B cell (primary cell): ENCODE measurements around the gene KRT222. TPM values are rescaled to one million over a fixed set of nuclear protein-coding genes. Genes with fewer than 3 reads are reported as not detected.

Experiments used
- ATAC-seq: fragments of 200-7000 bp; cut with Tn5 transposase; one replicate; pipeline ENCODE4 v1.10.0; 2021; ENCODE audit warnings: low read depth, mild to moderate bottlenecking, moderate number of reproducible peaks, moderate library complexity
- CTCF ChIA-PET: fragments of 350-600 bp; sonication (Branson Sonifier 250); formaldehyde crosslinking; loops from one replicate; lab custom pipeline; 2021; ENCODE audit warnings: antibody characterized with exemption, inconsistent platforms; lab: Charles Lee
- POLR2A ChIA-PET: fragments of 350-600 bp; sonication (Branson Sonifier 250); formaldehyde crosslinking; loops from one replicate; lab custom pipeline; 2021; ENCODE audit warnings: antibody characterized with exemption; lab: Charles Lee
- DNase-seq: peaks from one replicate; pipeline ENCODE4 v3.0.0; 2013
- H2AFZ ChIP-seq: 2 replicates; pipeline ENCODE4 v1.6.1; 2012; ENCODE audit warnings: mild to moderate bottlenecking, low read depth, low read length; ENCODE audit not compliant: insufficient read depth, poor library complexity, severe bottlenecking
- H3K27ac ChIP-seq, 2 donors: 1 replicate in 1 of 2; 2 replicates in 1 of 2; pipeline ENCODE4 v1.5.1; 2012 to 2013; ENCODE audit warnings: low read length in 2 of 2, mild to moderate bottlenecking in 2 of 2, moderate library complexity in 1 of 2
- H3K27me3 ChIP-seq, 4 experiments: fragments of 200-600 bp in 1 of 4; sonication (generic) in 1 of 4; replicated peaks in 1 of 4; 1 replicate in 2 of 4; 2 replicates in 2 of 4; pipeline versions ENCODE4 v1.6.1 to v1.7.0; 2013 to 2016; ENCODE audit warnings: low read length in 3 of 4, mild to moderate bottlenecking in 2 of 4, mixed read lengths in 1 of 4, moderate library complexity in 1 of 4; ENCODE audit not compliant: insufficient read depth in 4 of 4, control insufficient read depth in 3 of 4; ENCODE audit errors: control extremely low read depth in 1 of 4
- H3K36me3 ChIP-seq, 2 experiments: replicated peaks in 1 of 2; 1 replicate in 1 of 2; 2 replicates in 1 of 2; pipeline versions ENCODE4 v1.6.1 to v1.7.1; 2013; ENCODE audit warnings: low read length in 1 of 2; ENCODE audit not compliant: insufficient read depth in 2 of 2, control insufficient read depth in 1 of 2; ENCODE audit errors: control extremely low read depth in 1 of 2, extremely low read depth in 1 of 2
- H3K4me1 ChIP-seq, 2 donors: fragments of 200-600 bp in 1 of 2; sonication (generic) in 1 of 2; 1 replicate in 1 of 2; 2 replicates in 1 of 2; pipeline versions ENCODE4 v1.5.1 to v1.6.1; 2013 to 2017; ENCODE audit warnings: low read length in 2 of 2; ENCODE audit not compliant: control insufficient read depth in 2 of 2, insufficient read depth in 2 of 2
- H3K4me2 ChIP-seq: replicated peaks from 2 replicates; pipeline ENCODE3; 2012; ENCODE audit warnings: mild to moderate bottlenecking, low read depth, low read length; ENCODE audit not compliant: poor library complexity, severe bottlenecking
- H3K4me3 ChIP-seq, 5 experiments: fragments of 200-600 bp in 1 of 5; sonication (generic) in 1 of 5; 1 replicate in 3 of 5; 2 replicates in 2 of 5; pipeline versions ENCODE4 v1.5.1 to v1.7.0; 2011 to 2016; ENCODE audit warnings: low read length in 4 of 5, mild to moderate bottlenecking in 4 of 5, low read depth in 2 of 5, control low read depth in 1 of 5, moderate library complexity in 1 of 5; ENCODE audit not compliant: insufficient read depth in 1 of 5; ENCODE audit errors: control extremely low read depth in 1 of 5, extremely low read depth in 1 of 5
- H3K79me2 ChIP-seq: fragments of 200-600 bp; sonication (generic); one replicate; pipeline ENCODE4 v1.6.0; 2016; ENCODE audit warnings: low read length; ENCODE audit not compliant: control insufficient read depth, insufficient read depth
- H3K9ac ChIP-seq: fragments of 200-600 bp; sonication (generic); 2 replicates; pipeline ENCODE4 v1.6.1; 2017; ENCODE audit warnings: mild to moderate bottlenecking, low read length, moderate library complexity
- H3K9me3 ChIP-seq, 3 donors: one replicate each; pipeline versions ENCODE4 v1.6.1 to v1.7.1; 2013; ENCODE audit warnings: low read length in 2 of 3; ENCODE audit not compliant: control insufficient read depth in 2 of 3, insufficient read depth in 1 of 3; ENCODE audit errors: control extremely low read depth in 1 of 3
- H4K20me1 ChIP-seq: 2 replicates; pipeline ENCODE4 v1.6.0; 2012; ENCODE audit warnings: mild to moderate bottlenecking, low read length; ENCODE audit not compliant: insufficient read depth, control insufficient read depth, poor library complexity, severe bottlenecking
- H3K27ac Mint-ChIP-seq: one replicate; pipeline ENCODE4 v1.8.0; 2021; ENCODE audit warnings: mixed read lengths
- H3K27me3 Mint-ChIP-seq: one replicate; pipeline ENCODE4 v1.8.0; 2021; ENCODE audit warnings: mixed read lengths
- H3K4me1 Mint-ChIP-seq: one replicate; pipeline ENCODE4 v1.8.0; 2021; ENCODE audit warnings: mixed read lengths
- H3K4me3 Mint-ChIP-seq: one replicate; pipeline ENCODE4 v1.8.0; 2021; ENCODE audit warnings: mixed read lengths
- H3K9me3 Mint-ChIP-seq: one replicate; pipeline ENCODE4 v1.8.0; 2022; ENCODE audit warnings: mixed read lengths; ENCODE audit not compliant: insufficient read depth
- CTCF ChIP-seq: fragments of 200-600 bp; IDR thresholded peaks from one replicate; pipeline ENCODE4 v1.8.0; 2022; ENCODE audit warnings: antibody characterized with exemption, mild to moderate bottlenecking
- EZH2 ChIP-seq: IDR thresholded peaks from 2 replicates; pipeline ENCODE4 v1.6.1; 2012; ENCODE audit warnings: borderline replicate concordance, low read depth, mild to moderate bottlenecking, moderate library complexity, low read length; ENCODE audit not compliant: insufficient read depth, poor library complexity, severe bottlenecking
- whole genome bisulfite sequencing: methylation state at CpG from one replicate; pipeline ENCODE4 v1.1.5; 2013; ENCODE audit warnings: missing lambda C conversion rate; ENCODE audit not compliant: insufficient coverage; 5-methylcytosine and 5-hydroxymethylcytosine counted together
- intact Hi-C: fragments of 100-400 bp; cut with micrococcal nuclease; formaldehyde crosslinking; loops from one replicate; pipeline ENCODE4 v1.10.0; 2022
- polyA plus RNA-seq: library from polyadenylated mRNA; depleted of rRNA; stranded (reverse); fragments of >200 nt; gene quantifications from 2 replicates; pipeline ENCODE4 v1.2.3, GENCODE V29; 2012
- total RNA-seq, 2 donors: library from RNA; stranded (reverse); fragments of 120-200 nt in 1 of 2; gene quantifications; 1 replicate in 1 of 2; 2 replicates in 1 of 2; pipeline versions ENCODE4 v1.2.3 to v1.2.4, GENCODE V29; 2013 to 2022

The KRT222 gene
- total and polyA plus RNA-seq, 2 donors (not counting 1 experiment from before 2014, with no cell fraction given): not detected

GRCh38 chr17:40617678-40618240, 47.2 kb downstream of the KRT222 start:
- TF ChIP-seq EZH2 (no peak), CTCF (no peak)
- DNase-seq (no peak), ATAC-seq (no peak)
- Histone ChIP-seq H3K27me3 (no peaks in the 10 kb centered on the region), H3K9me3 (no peaks in the 10 kb centered on the region), H3K4me3 (no peak overlapping the region), H3K9ac (no peak overlapping the region), H2AFZ (no peak overlapping the region), H3K27ac (no peak overlapping the region), H3K36me3 (no peaks in the 10 kb centered on the region), H4K20me1 (no peaks in the 10 kb centered on the region), H3K79me2 (peaks cover 6% of the 10 kb centered on the region), H3K4me1 (peaks cover 73% of the 10 kb centered on the region in 2 donors), H3K4me2 (no peak overlapping the region)
- Mint-ChIP-seq H3K4me3 (no peak overlapping the region), H3K9me3 (no peaks in the 10 kb centered on the region), H3K4me1 (peaks cover 71% of the 10 kb centered on the region), H3K27ac (peak overlapping the region; percentile 94), H3K27me3 (no peaks in the 10 kb centered on the region)
- ChIA-PET CTCF (interaction anchor here (1.0 to 11.9 kb wide), 7 partner anchors 30 to 1043 kb away, joined by 3 to 634 read pairs (median 6); partner anchors contain the start of genes CCR7 and SMARCE1), POLR2A (interaction anchor here (6.1 kb wide), 1 partner anchor 55 kb away, joined by 132 read pairs; the partner anchor contains the start of gene CCR7)
- WGBS: 95% methylated on average over 8 of the region's 11 CpGs
- intact Hi-C loops: loop anchor here (5.0 kb wide), 2 partner anchors 200 to 255 kb away; partner anchors contain the start of genes GJD3 and TOP2A

GRCh38 chr17:40616592-40616991, 48.4 kb downstream of the KRT222 start:
- Histone ChIP-seq H3K9me3 (no peaks in the 10 kb centered on the region), H3K4me1 (peaks cover 63 to 67% of the 10 kb centered on the region in 2 donors), H3K79me2 (peaks cover 6% of the 10 kb centered on the region), H4K20me1 (no peaks in the 10 kb centered on the region), H3K4me2 (peak overlapping the region; percentile 9), H2AFZ (no peak overlapping the region), H3K27ac (peak overlapping the region; percentile 90 to 96), H3K36me3 (no peaks in the 10 kb centered on the region), H3K27me3 (no peaks in the 10 kb centered on the region), H3K9ac (no peak overlapping the region), H3K4me3 (no peak overlapping the region)
- 93% methylated on average over 2 of the region's 3 CpGs for WGBS
- ATAC-seq (no peak), DNase-seq (no peak)
- TF ChIP-seq CTCF: no peak
- TF ChIP-seq EZH2: no peak
- ChIA-PET POLR2A (interaction anchor here (3.5 to 6.1 kb wide), 2 partner anchors 53 to 68 kb away, joined by 29 to 132 read pairs; partner anchors contain the start of gene CCR7), CTCF (interaction anchor here (1.5 to 11.9 kb wide), 13 partner anchors 9 to 1049 kb away, joined by 5 to 634 read pairs (median 13); partner anchors contain the start of genes CCR7, IGFBP4 and SMARCE1)
- intact Hi-C loops: loop anchor here (5.0 kb wide), 2 partner anchors 199 to 254 kb away; partner anchors contain the start of genes GJD3 and TOP2A
- Mint-ChIP-seq H3K27me3 (no peaks in the 10 kb centered on the region), H3K4me1 (peaks cover 70% of the 10 kb centered on the region), H3K4me3 (no peak overlapping the region), H3K27ac (peak overlapping the region; percentile 94), H3K9me3 (no peaks in the 10 kb centered on the region)
